ENCODE data around the gene ATP11B.

- no peak for TF ChIP-seq CTCF (IDR thresholded peaks at IDR 0.05; ENCODE audit: low read depth, low read length, poor library complexity, severe bottlenecking)
- TF ChIP-seq EZH2phosphoT487 (IDR thresholded peaks at IDR 0.05; ENCODE audit: borderline replicate concordance, low read length) = no peak
Observed at GRCh38 chr3:182911782-182912111, 118.4 kb downstream of the ATP11B start.
